Measurements from ENCODE around the gene FLT3.
"Not testable (repeated sequence)": the region's sequence is repeated elsewhere in the genome, so short reads cannot be mapped to it uniquely, and the experiment has no call there.

DNA sequence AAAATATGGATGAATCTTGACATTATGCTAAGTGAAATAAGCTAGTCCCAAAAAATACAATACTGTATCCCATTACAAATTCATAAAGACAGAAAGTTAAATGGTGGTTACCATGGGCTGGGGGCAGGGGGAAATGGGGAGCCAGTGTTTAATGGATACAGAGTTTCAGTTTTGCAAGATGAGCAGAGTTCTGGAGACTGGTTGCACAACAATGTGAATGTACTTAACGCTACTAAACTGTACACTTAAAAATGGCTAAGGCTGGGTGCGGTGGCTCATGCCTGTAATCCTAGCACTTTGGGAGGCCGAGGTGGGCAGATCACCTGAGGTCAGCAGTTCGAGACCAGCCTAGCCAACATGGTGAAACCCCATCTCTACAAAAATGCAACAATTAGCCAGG, 1.5 kb upstream of the FLT3 start:
- not testable (repeated sequence) for TF ChIP-seq POLR2AphosphoS5 (IDR thresholded peaks at IDR 0.05; ENCODE audit: insufficient read depth in 1 of 2, low read depth in 1 of 2)
- TF ChIP-seq, protein P1, sequence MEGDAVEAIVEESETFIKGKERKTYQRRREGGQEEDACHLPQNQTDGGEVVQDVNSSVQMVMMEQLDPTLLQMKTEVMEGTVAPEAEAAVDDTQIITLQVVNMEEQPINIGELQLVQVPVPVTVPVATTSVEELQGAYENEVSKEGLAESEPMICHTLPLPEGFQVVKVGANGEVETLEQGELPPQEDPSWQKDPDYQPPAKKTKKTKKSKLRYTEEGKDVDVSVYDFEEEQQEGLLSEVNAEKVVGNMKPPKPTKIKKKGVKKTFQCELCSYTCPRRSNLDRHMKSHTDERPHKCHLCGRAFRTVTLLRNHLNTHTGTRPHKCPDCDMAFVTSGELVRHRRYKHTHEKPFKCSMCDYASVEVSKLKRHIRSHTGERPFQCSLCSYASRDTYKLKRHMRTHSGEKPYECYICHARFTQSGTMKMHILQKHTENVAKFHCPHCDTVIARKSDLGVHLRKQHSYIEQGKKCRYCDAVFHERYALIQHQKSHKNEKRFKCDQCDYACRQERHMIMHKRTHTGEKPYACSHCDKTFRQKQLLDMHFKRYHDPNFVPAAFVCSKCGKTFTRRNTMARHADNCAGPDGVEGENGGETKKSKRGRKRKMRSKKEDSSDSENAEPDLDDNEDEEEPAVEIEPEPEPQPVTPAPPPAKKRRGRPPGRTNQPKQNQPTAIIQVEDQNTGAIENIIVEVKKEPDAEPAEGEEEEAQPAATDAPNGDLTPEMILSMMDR (IDR thresholded peaks at IDR 0.05): not testable (repeated sequence)
